Stimulated activated CD4-positive, alpha-beta T cell treated with anti-CD3 and anti-CD28 coated beads, Interleukin-4, amount 100 ng/mL, for 48 hours (primary cell): Measurements from ENCODE around the gene FUCA2.
"Not testable (repeated sequence)": the region's sequence is repeated elsewhere in the genome, so short reads cannot be mapped to it uniquely, and the experiment has no call there.

Experiments
- DNase-seq, 2 donors: peaks; one replicate each; pipeline ENCODE4 v3.0.0-alpha.2; 2020; ENCODE audit warnings: low read depth in 2 of 2

Gene FUCA2

GRCh38 chr6:143536461-143536865 lies 24.9 kb upstream of the FUCA2 start:
- peak; percentile 33 to 43 for DNase-seq

- no peak for DNase-seq
Observed at GRCh38 chr6:143535189-143535614, 23.7 kb upstream of the FUCA2 start.

GRCh38 chr6:143531720-143532499 lies 20.4 kb upstream of the FUCA2 start:
- DNase-seq, result no peak

- DNase-seq, result no peak
Observed at GRCh38 chr6:143529095-143529494, 17.6 kb upstream of the FUCA2 start.

GRCh38 chr6:143528164-143528811 lies 16.8 kb upstream of the FUCA2 start:
- DNase-seq, result no peak

GRCh38 chr6:143527677-143528076 lies 16.2 kb upstream of the FUCA2 start:
- no peak for DNase-seq

GRCh38 chr6:143525356-143525755 lies 13.8 kb upstream of the FUCA2 start:
- DNase-seq, result no peak

- no peak for DNase-seq
Observed at GRCh38 chr6:143522039-143522600, 10.6 kb upstream of the FUCA2 start.

- DNase-seq, result no peak
Observed at GRCh38 chr6:143517447-143517773, 5.9 kb upstream of the FUCA2 start.

- DNase-seq, result no peak
Observed at GRCh38 chr6:143516690-143517446, 5.3 kb upstream of the FUCA2 start.

GRCh38 chr6:143515766-143516355 lies 4.3 kb upstream of the FUCA2 start:
- DNase-seq, result no peak

- no peak for DNase-seq
Observed at GRCh38 chr6:143515061-143515760, 3.7 kb upstream of the FUCA2 start.

- peak in 1 of 2 donors; percentile 38 for DNase-seq
Observed at GRCh38 chr6:143513410-143513809, 1.9 kb upstream of the FUCA2 start.

GRCh38 chr6:143510326-143510725 lies 1.2 kb downstream of the FUCA2 start:
- not testable (repeated sequence) for DNase-seq

- no peak for DNase-seq
Observed at GRCh38 chr6:143507358-143508145, 4.0 kb downstream of the FUCA2 start.

GRCh38 chr6:143506620-143507019 lies 4.9 kb downstream of the FUCA2 start:
- DNase-seq, result no peak

- no peak for DNase-seq
Observed at GRCh38 chr6:143506199-143506598, 5.3 kb downstream of the FUCA2 start.

- DNase-seq, result no peak
Observed at GRCh38 chr6:143505537-143505936, 6.0 kb downstream of the FUCA2 start.

GRCh38 chr6:143505111-143505510 lies 6.4 kb downstream of the FUCA2 start:
- DNase-seq, result no peak

GRCh38 chr6:143504369-143504768 lies 7.2 kb downstream of the FUCA2 start:
- DNase-seq, result no peak

- DNase-seq, result no peak
Observed at GRCh38 chr6:143501851-143502250, 9.7 kb downstream of the FUCA2 start.
